HEK293 (cell line): ENCODE data around the gene SERINC5.

Source experiments
- CTCF ChIA-PET: fragments of 350-600 bp; formaldehyde crosslinking; extraction: SDS; loops from one replicate; lab custom pipeline; 2021; ENCODE audit warnings: antibody characterized with exemption; lab: Yijun Ruan, JAX
- POLR2A ChIA-PET: fragments of 300-600 bp; formaldehyde crosslinking; extraction: SDS; loops from one replicate; lab custom pipeline; 2020; ENCODE audit warnings: antibody characterized with exemption, inconsistent platforms; lab: Yijun Ruan, JAX
- H3K27ac ChIP-seq: fragments of 200-500 bp; sonication (Bioruptor generic); 2 replicates; pipeline ENCODE4 v1.5.1; 2014; ENCODE audit warnings: low read depth, low read length, control low read depth, inconsistent platforms; ENCODE audit errors: extremely low read depth
- H3K36me3 ChIP-seq, 2 experiments: fragments of 200-500 bp in 1 of 2; sonication (Bioruptor generic) in 1 of 2; 1 replicate in 1 of 2; 2 replicates in 1 of 2; pipeline ENCODE4 v1.5.1; 2014 to 2017; ENCODE audit warnings: inconsistent platforms in 2 of 2, low read length in 2 of 2; ENCODE audit not compliant: control insufficient read depth in 2 of 2, insufficient read depth in 1 of 2
- H3K4me1 ChIP-seq: fragments of 200-500 bp; sonication (Bioruptor generic); 2 replicates; pipeline ENCODE4 v1.5.1; 2014; ENCODE audit warnings: mild to moderate bottlenecking, low read length, inconsistent platforms; ENCODE audit not compliant: control insufficient read depth, insufficient read depth
- H3K4me3 ChIP-seq: 2 replicates; pipeline ENCODE4 v1.5.1; 2011; ENCODE audit warnings: low read depth, mild to moderate bottlenecking, control low read depth, low read length, moderate library complexity
- H3K9me3 ChIP-seq: fragments of 200-500 bp; sonication (Bioruptor generic); 2 replicates; pipeline ENCODE4 v1.5.1; 2014; ENCODE audit warnings: low read depth, low read length, inconsistent platforms; ENCODE audit not compliant: control insufficient read depth, insufficient read depth
- BCL11A ChIP-seq: fragments of 450-650 bp; formaldehyde crosslinking; IDR thresholded peaks from 2 replicates; pipeline ENCODE4 v1.5.1; 2016; ENCODE audit warnings: low read depth, missing biosample characterization, missing genetic modification characterization
- GFI1B ChIP-seq: fragments of 450-650 bp; formaldehyde crosslinking; IDR thresholded peaks from 2 replicates; pipeline ENCODE4 v1.5.1; 2016; ENCODE audit warnings: missing biosample characterization, missing genetic modification characterization
- KLF17 ChIP-seq: fragments of 450-650 bp; formaldehyde crosslinking; IDR thresholded peaks from 2 replicates; pipeline ENCODE4 v1.5.1; 2016; ENCODE audit warnings: missing biosample characterization, missing genetic modification characterization
- SALL2 ChIP-seq: fragments of 450-650 bp; formaldehyde crosslinking; IDR thresholded peaks from 2 replicates; pipeline ENCODE4 v1.5.0; 2017; ENCODE audit warnings: missing biosample characterization, mild to moderate bottlenecking, missing genetic modification characterization, borderline replicate concordance
- ZBTB20 ChIP-seq: fragments of 450-650 bp; formaldehyde crosslinking; IDR thresholded peaks from 2 replicates; pipeline ENCODE4 v1.5.1; 2016; ENCODE audit warnings: missing biosample characterization, missing genetic modification characterization
- ZFHX2 ChIP-seq: fragments of 450-650 bp; formaldehyde crosslinking; conservative IDR thresholded peaks from 2 replicates; pipeline ENCODE4 v1.5.1; 2016; ENCODE audit warnings: missing biosample characterization, missing genetic modification characterization
- ZIC2 ChIP-seq: fragments of 450-650 bp; formaldehyde crosslinking; IDR thresholded peaks from 2 replicates; pipeline ENCODE4 v1.5.1; 2016; ENCODE audit warnings: missing biosample characterization, missing genetic modification characterization
- ZNF114 ChIP-seq: fragments of 450-650 bp; formaldehyde crosslinking; IDR thresholded peaks from 2 replicates; pipeline ENCODE4 v1.5.0; 2017; ENCODE audit warnings: missing biosample characterization, missing genetic modification characterization
- ZNF146 ChIP-seq: fragments of 450-650 bp; formaldehyde crosslinking; IDR thresholded peaks from 2 replicates; pipeline ENCODE4 v1.5.1; 2016; ENCODE audit warnings: missing biosample characterization, missing genetic modification characterization
- ZNF174 ChIP-seq: fragments of 450-650 bp; formaldehyde crosslinking; IDR thresholded peaks from 2 replicates; pipeline ENCODE4 v1.5.0; 2017; ENCODE audit warnings: missing biosample characterization, mild to moderate bottlenecking, missing genetic modification characterization
- ZNF2 ChIP-seq: fragments of 450-650 bp; formaldehyde crosslinking; IDR thresholded peaks from 2 replicates; pipeline ENCODE4 v1.5.1; 2016; ENCODE audit warnings: missing biosample characterization, missing genetic modification characterization
- ZNF23 ChIP-seq: fragments of 450-650 bp; formaldehyde crosslinking; IDR thresholded peaks from 2 replicates; pipeline ENCODE4 v1.5.1; 2016; ENCODE audit warnings: missing biosample characterization, missing genetic modification characterization, borderline replicate concordance
- ZNF24 ChIP-seq: fragments of 450-650 bp; formaldehyde crosslinking; IDR thresholded peaks from 2 replicates; pipeline ENCODE4 v1.5.1; 2016; ENCODE audit warnings: missing biosample characterization, missing genetic modification characterization
- ZNF311 ChIP-seq: fragments of 450-650 bp; formaldehyde crosslinking; IDR thresholded peaks from 2 replicates; pipeline ENCODE4 v1.5.1; 2017; ENCODE audit warnings: missing biosample characterization, missing genetic modification characterization, borderline replicate concordance
- ZNF341 ChIP-seq: fragments of 450-650 bp; formaldehyde crosslinking; IDR thresholded peaks from 2 replicates; pipeline ENCODE4; 2016; ENCODE audit warnings: low read depth, missing biosample characterization, missing genetic modification characterization
- ZNF433 ChIP-seq: fragments of 450-650 bp; formaldehyde crosslinking; IDR thresholded peaks from 2 replicates; pipeline ENCODE4 v1.5.1; 2016; ENCODE audit warnings: missing biosample characterization, missing genetic modification characterization, low read depth
- ZNF518A ChIP-seq: fragments of 450-650 bp; formaldehyde crosslinking; conservative IDR thresholded peaks from 2 replicates; pipeline ENCODE4 v1.5.1; 2016; ENCODE audit warnings: low read depth, missing biosample characterization, missing genetic modification characterization
- ZNF626 ChIP-seq: fragments of 450-650 bp; sonication (Bioruptor Pico); formaldehyde crosslinking; IDR thresholded peaks from 2 replicates; pipeline ENCODE4 v1.5.1; 2018; ENCODE audit warnings: missing biosample characterization, missing genetic modification characterization, inconsistent platforms
- ZSCAN5A ChIP-seq: fragments of 450-650 bp; formaldehyde crosslinking; IDR thresholded peaks from 2 replicates; pipeline ENCODE4 v1.5.1; 2016; ENCODE audit warnings: missing biosample characterization, missing genetic modification characterization

The SERINC5 gene

GRCh38 chr5:80109646-80110478 is 146.0 kb downstream of the SERINC5 start:
- CTCF ChIA-PET, result interaction anchor here (0.7 to 1.2 kb wide), 3 partner anchors 18 to 165 kb away, joined by 3 to 4 read pairs (median 3); no protein-coding TSS in a partner anchor
- POLR2A ChIA-PET, result interaction anchor here (0.9 kb wide), 1 partner anchor 146 kb away, joined by 4 read pairs; the partner anchor contains the start of gene SERINC5
- Histone ChIP-seq H3K36me3 (no peaks in the 10 kb centered on the region), H3K27ac (no peak overlapping the region), H3K4me1 (no peaks in the 10 kb centered on the region), H3K9me3 (no peaks in the 10 kb centered on the region), H3K4me3 (no peak overlapping the region)
- no peak for TF ChIP-seq SALL2 (tag by site-specific recombination)
- no peak for TF ChIP-seq ZNF433
- no peak for TF ChIP-seq ZNF626 (tag by site-specific recombination)
- no peak for TF ChIP-seq ZNF146 (tag by site-specific recombination)
- TF ChIP-seq ZNF114 (tag by site-specific recombination), result no peak
- peak; percentile 20; the same call in 1 of the 2 replicates for TF ChIP-seq ZIC2 (tag by site-specific recombination)
- 0 out of 2 replicates have a peak, but pooled peaks have one; percentile 32 for TF ChIP-seq ZFHX2 (tag by site-specific recombination)
- TF ChIP-seq ZNF2 (tag by site-specific recombination), result no peak
- TF ChIP-seq ZNF23 (tag by site-specific recombination), result no peak
- no peak for TF ChIP-seq ZNF341

GRCh38 chr5:80106916-80107315 is 148.9 kb downstream of the SERINC5 start:
- POLR2A ChIA-PET, result no interaction called here
- H3K4me3 ChIP-seq, result no peak overlapping the region
- H3K4me1 ChIP-seq, result no peaks in the 10 kb centered on the region
- CTCF ChIA-PET, result interaction anchor here (0.7 kb wide), 1 partner anchor 578 kb away, joined by 4 read pairs; no protein-coding TSS in a partner anchor
- no peaks in the 10 kb centered on the region for H3K9me3 ChIP-seq
- TF ChIP-seq ZNF518A (no peak), KLF17 (tag by site-specific recombination) (no peak), GFI1B (tag by site-specific recombination) (no peak), ZNF24 (no peak), ZSCAN5A (tag by site-specific recombination) (no peak), ZBTB20 (tag by site-specific recombination) (no peak), BCL11A (no peak), ZNF311 (tag by site-specific recombination) (no peak), ZNF174 (tag by site-specific recombination) (no peak)
- no peak overlapping the region for H3K27ac ChIP-seq
- no peaks in the 10 kb centered on the region for H3K36me3 ChIP-seq
